ENCODE measurements around the gene SLC6A8. TPM values are rescaled to one million over a fixed set of nuclear protein-coding genes. Genes with fewer than 3 reads are reported as not detected.

The SLC6A8 gene
- total RNA-seq, 2 experiments from 2014 or later, result not detected

DNA sequence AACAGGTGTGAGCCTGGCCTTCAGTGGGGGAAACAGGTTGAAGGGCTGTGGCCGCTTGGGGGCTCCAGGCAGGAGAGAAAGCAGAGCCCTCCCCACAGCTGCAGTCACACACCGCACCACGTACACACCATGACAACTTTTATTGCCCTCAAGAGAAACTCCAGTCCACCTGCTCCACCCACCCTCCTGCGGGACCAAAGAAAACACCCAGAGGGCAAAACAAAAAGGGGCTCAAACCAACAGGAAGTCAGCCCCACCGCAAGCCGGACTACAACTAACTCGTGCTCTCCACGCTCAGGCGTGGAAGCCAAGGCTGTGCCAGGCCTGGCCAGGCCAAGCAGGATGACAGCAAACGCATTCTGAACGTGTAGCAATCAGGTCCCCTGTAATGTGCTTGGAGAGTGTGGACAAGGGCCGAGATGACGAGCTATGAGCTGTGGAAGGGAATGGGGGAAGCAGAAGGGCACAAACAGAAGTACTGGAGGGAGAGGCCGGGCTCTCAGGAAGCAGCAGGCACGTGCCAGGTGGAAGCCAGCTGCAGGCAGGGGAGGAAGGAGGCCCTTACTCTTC, 12.7 kb downstream of the SLC6A8 start:
- no peaks in the 10 kb centered on the region for H3K9me2 ChIP-seq (ENCODE audit: insufficient read depth, low read length)
- no peak overlapping the region for H2AFZ ChIP-seq (ENCODE audit: low read length)
- H4K20me1 ChIP-seq (ENCODE audit: insufficient read depth, low read length), result no peaks in the 10 kb centered on the region
- H3K27ac ChIP-seq (ENCODE audit: low read depth, low read length, poor library complexity, severe bottlenecking), result no peak overlapping the region
- TF ChIP-seq, protein P1, sequence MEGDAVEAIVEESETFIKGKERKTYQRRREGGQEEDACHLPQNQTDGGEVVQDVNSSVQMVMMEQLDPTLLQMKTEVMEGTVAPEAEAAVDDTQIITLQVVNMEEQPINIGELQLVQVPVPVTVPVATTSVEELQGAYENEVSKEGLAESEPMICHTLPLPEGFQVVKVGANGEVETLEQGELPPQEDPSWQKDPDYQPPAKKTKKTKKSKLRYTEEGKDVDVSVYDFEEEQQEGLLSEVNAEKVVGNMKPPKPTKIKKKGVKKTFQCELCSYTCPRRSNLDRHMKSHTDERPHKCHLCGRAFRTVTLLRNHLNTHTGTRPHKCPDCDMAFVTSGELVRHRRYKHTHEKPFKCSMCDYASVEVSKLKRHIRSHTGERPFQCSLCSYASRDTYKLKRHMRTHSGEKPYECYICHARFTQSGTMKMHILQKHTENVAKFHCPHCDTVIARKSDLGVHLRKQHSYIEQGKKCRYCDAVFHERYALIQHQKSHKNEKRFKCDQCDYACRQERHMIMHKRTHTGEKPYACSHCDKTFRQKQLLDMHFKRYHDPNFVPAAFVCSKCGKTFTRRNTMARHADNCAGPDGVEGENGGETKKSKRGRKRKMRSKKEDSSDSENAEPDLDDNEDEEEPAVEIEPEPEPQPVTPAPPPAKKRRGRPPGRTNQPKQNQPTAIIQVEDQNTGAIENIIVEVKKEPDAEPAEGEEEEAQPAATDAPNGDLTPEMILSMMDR (conservative IDR thresholded peaks at IDR 0.05; ENCODE audit: low read length), result no peak
- TF ChIP-seq EZH2phosphoT487 (IDR thresholded peaks at IDR 0.05; ENCODE audit: borderline replicate concordance, low read depth, low read length), result no peak
- no peak overlapping the region for H3K4me3 ChIP-seq (ENCODE audit: low read depth, low read length, poor library complexity, severe bottlenecking)
- POLR2A ChIA-PET, result no interaction called here
- H3K4me2 ChIP-seq (ENCODE audit: low read length), result no peak overlapping the region
- intact Hi-C loops (cut with micrococcal nuclease; ENCODE audit: unreplicated experiment), result no loop called here
- H3K9me3 ChIP-seq (ENCODE audit: low read length), result no peaks in the 10 kb centered on the region
- H3K79me2 ChIP-seq (ENCODE audit: insufficient read depth, low read depth, low read length), result no peaks in the 10 kb centered on the region
- CTCF ChIA-PET (ENCODE audit: unreplicated experiment), result no interaction called here
- no peak for DNase-seq (ENCODE audit: low spot score)
- no peaks in the 10 kb centered on the region for H3K4me1 ChIP-seq (ENCODE audit: insufficient read depth, low read length, poor library complexity, severe bottlenecking)
- BruUV-seq (replicated peaks), result no TSS peak
- peaks cover 7% of the 10 kb centered on the region; the same call in 1 of the 2 replicates for H3K36me3 ChIP-seq (ENCODE audit: insufficient read depth, low read length)

DNA sequence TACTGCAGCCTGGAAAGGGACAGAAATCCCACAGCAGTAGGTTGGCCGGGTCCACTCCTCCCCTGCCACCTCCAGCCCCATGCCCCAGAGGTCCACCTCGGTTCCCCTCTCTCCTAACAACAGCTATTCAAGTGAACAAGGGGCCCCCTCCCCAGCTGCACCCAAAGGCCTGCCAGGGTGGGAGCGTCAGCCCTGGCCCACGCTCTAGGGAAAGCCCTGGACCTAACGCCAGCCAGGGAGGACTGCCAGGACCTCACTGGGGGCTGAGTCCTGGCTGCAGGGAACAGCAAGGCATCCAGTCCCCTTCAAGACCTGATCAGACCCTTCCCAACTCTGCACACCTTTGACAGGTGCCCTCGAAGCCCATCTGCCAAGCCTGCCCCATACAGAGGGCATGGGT, 13.2 kb downstream of the SLC6A8 start:
- H3K36me3 ChIP-seq (ENCODE audit: insufficient read depth, low read length), result peaks cover 7% of the 10 kb centered on the region; the same call in 1 of the 2 replicates
- ChIA-PET CTCF (ENCODE audit: unreplicated experiment) (no interaction called here), POLR2A (no interaction called here)
- H3K4me2 ChIP-seq (ENCODE audit: low read length), result no peak overlapping the region
- H3K27ac ChIP-seq (ENCODE audit: low read depth, low read length, poor library complexity, severe bottlenecking), result no peak overlapping the region
- no peak overlapping the region for H3K4me3 ChIP-seq (ENCODE audit: low read depth, low read length, poor library complexity, severe bottlenecking)
- H3K4me1 ChIP-seq (ENCODE audit: insufficient read depth, low read length, poor library complexity, severe bottlenecking), result no peaks in the 10 kb centered on the region
- no peak overlapping the region for H2AFZ ChIP-seq (ENCODE audit: low read length)
- no TSS peak for BruUV-seq (replicated peaks)
- no peak for DNase-seq (ENCODE audit: low spot score)
- no peaks in the 10 kb centered on the region for H3K9me3 ChIP-seq (ENCODE audit: low read length)
- intact Hi-C loops (cut with micrococcal nuclease; ENCODE audit: unreplicated experiment), result no loop called here
- TF ChIP-seq, protein P1 (conservative IDR thresholded peaks at IDR 0.05; ENCODE audit: low read length), result no peak
- no peak for TF ChIP-seq EZH2phosphoT487 (IDR thresholded peaks at IDR 0.05; ENCODE audit: borderline replicate concordance, low read depth, low read length)
- H4K20me1 ChIP-seq (ENCODE audit: insufficient read depth, low read length), result no peaks in the 10 kb centered on the region
- H3K9me2 ChIP-seq (ENCODE audit: insufficient read depth, low read length), result no peaks in the 10 kb centered on the region
- H3K79me2 ChIP-seq (ENCODE audit: insufficient read depth, low read depth, low read length), result no peaks in the 10 kb centered on the region

DNA sequence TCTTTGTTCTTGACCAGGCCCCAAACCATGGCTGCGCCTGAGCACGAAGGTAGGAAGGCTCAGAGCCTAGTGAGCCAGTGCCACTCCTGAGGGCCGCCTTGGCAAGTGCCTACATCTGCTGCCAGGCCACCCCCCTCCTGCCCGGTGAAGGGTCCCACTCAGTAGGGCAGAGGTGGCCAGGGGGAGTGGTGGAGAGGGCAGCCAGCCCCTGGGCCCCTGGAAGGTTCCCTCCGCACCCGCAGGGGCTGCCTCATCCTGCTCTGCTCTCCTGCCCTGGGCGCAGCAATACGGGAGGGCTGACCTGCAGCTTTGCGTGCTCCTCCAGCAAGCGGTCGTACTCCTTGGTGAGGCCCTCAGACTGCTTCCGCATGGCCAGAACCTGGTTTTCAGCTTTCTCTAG, 14.0 kb downstream of the SLC6A8 start:
- no peak for TF ChIP-seq EZH2phosphoT487 (IDR thresholded peaks at IDR 0.05; ENCODE audit: borderline replicate concordance, low read depth, low read length)
- TF ChIP-seq, protein P1 (conservative IDR thresholded peaks at IDR 0.05; ENCODE audit: low read length), result no peak
- intact Hi-C loops (cut with micrococcal nuclease; ENCODE audit: unreplicated experiment), result no loop called here
- Histone ChIP-seq H3K79me2 (ENCODE audit: insufficient read depth, low read depth, low read length) (no peaks in the 10 kb centered on the region), H3K4me2 (ENCODE audit: low read length) (no peak overlapping the region), H3K36me3 (ENCODE audit: insufficient read depth, low read length) (peaks cover 7% of the 10 kb centered on the region; the same call in 1 of the 2 replicates), H3K27ac (ENCODE audit: low read depth, low read length, poor library complexity, severe bottlenecking) (no peak overlapping the region), H2AFZ (ENCODE audit: low read length) (no peak overlapping the region), H4K20me1 (ENCODE audit: insufficient read depth, low read length) (no peaks in the 10 kb centered on the region), H3K9me3 (ENCODE audit: low read length) (no peaks in the 10 kb centered on the region), H3K9me2 (ENCODE audit: insufficient read depth, low read length) (no peaks in the 10 kb centered on the region), H3K4me1 (ENCODE audit: insufficient read depth, low read length, poor library complexity, severe bottlenecking) (no peaks in the 10 kb centered on the region), H3K4me3 (ENCODE audit: low read depth, low read length, poor library complexity, severe bottlenecking) (no peak overlapping the region)
- DNase-seq (ENCODE audit: low spot score), result no peak
- POLR2A ChIA-PET, result no interaction called here
- no TSS peak for BruUV-seq (replicated peaks)
- CTCF ChIA-PET (ENCODE audit: unreplicated experiment), result no interaction called here
